Left renal pelvis (tissue), 4 donors: ENCODE results near the gene USP15. TPM values are rescaled to one million over a fixed set of nuclear protein-coding genes. Genes with fewer than 3 reads are reported as not detected.

Source experiments
- DNase-seq, 4 donors: peaks; one replicate each; pipeline ENCODE4 v3.0.0-alpha.2; 2013; ENCODE audit warnings: low read depth in 4 of 4, low spot score in 3 of 4
- polyA plus RNA-seq, 4 donors: library from polyadenylated mRNA; unstranded; fragments of 120-200 nt; gene quantifications; one replicate each; pipeline ENCODE4 v1.2.1, GENCODE V29; 2013; ENCODE audit not compliant: insufficient read length in 4 of 4

USP15 gene
- polyA plus RNA-seq, 4 donors = 42.6 to 51.6 (median 50.0) TPM

- no peak for DNase-seq
These were observed 18.9 kb downstream of the USP15 start for GRCh38 chr12:62279058-62279457.

GRCh38 chr12:62279961-62280360 lies 19.8 kb downstream of the USP15 start:
- DNase-seq = no peak

DNA sequence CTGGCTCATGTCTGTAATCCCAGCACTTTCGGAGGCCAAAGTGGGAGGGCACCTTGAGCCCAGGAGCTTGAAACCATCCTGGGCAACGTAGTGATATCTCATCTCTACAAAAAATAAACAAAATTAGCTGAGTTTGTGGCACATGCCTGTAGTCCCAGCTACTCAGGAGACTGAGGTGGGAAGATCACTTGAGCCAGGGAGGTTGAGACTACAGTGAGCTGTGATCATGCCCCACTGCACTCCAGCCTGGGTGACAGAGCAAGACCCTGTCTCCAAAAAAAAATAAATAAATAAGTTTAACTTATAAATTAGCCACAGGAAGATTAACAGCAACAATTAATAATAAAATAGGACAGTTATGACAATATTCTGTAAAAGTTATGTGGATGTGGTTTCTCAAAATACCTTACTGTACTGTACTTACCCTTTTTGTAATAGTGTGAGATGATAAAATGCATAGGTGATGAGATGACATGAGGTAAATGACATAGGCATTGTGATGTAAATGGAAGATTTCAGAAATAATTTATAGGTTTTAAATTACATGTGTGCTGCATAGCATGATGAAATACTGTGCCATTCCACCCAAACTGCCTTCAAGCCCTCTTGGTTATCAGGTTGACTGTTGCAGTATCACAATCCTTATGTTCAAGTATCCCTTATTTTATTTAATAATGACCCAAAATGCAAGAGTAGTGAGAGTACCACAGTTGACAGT lies 22.0 kb downstream of the USP15 start:
- no peak for DNase-seq

DNA sequence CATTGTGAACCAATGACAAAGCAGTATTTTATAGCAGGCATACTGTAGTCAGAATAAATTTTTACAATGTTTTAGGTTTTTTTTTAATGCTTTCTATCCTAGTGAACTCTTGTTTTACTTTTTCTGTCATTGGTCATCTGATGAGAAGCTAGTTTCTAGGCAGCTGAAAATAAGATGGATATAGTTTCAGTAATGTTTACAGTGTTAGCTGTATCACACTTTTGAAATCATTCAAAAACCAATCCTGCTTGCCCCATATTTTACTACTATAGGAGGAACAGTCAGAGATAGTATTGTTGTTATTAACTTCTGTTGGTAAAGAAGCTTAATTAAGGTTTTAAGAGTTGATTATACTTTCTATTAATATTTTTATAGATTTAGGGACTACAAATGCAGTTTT lies 24.5 kb downstream of the USP15 start:
- DNase-seq = no peak

DNA sequence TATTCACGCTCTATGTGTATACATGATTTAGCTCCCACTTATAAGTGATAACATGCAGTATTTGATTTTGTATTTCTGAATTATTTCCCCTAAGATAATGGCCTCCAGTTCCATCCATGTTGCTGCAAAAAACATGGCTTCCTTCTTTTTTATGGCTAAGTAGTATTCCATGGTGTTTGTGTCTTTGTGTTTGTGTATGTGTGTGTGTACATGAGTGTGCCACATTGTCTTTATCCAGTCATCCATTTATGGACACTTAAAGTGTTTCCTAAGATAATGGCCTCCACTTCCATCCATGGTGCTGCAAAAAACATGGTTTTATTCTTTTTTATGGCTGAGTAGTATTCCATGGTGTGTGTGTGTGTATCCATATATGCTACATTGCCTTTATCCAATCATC lies 25.1 kb downstream of the USP15 start:
- DNase-seq = no peak

GRCh38 chr12:62288328-62288727 lies 28.1 kb downstream of the USP15 start:
- no peak for DNase-seq

GRCh38 chr12:62290846-62291245 lies 30.6 kb downstream of the USP15 start:
- no peak for DNase-seq

GRCh38 chr12:62291864-62292760 lies 31.9 kb downstream of the USP15 start:
- no peak for DNase-seq

GRCh38 chr12:62292761-62293344 lies 32.6 kb downstream of the USP15 start:
- no peak for DNase-seq

GRCh38 chr12:62294378-62294777 lies 34.2 kb downstream of the USP15 start:
- no peak for DNase-seq

GRCh38 chr12:62296001-62296400 lies 35.8 kb downstream of the USP15 start:
- DNase-seq = no peak

- no peak for DNase-seq
These were observed 37.1 kb downstream of the USP15 start for GRCh38 chr12:62297321-62297720.

- no peak for DNase-seq
These were observed 39.4 kb downstream of the USP15 start for GRCh38 chr12:62299617-62300016.

GRCh38 chr12:62301080-62301798 lies 41.0 kb downstream of the USP15 start:
- DNase-seq = no peak

DNA sequence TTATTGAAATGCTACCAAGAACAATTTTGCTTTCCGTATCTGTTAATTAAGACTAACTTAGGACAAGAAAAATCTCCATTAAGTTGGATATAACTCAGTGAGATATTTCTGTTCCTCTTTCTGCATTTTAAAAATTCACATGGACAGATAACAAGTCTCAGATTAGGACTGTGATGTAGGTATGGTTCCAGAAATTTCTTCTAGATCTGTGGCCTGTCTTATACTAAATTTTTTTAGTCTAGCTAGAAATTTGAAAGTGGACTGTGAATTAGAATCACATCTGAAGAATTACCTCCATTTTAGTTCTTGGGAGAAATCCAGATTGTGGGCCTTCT lies 41.6 kb downstream of the USP15 start:
- DNase-seq = no peak

- DNase-seq = no peak
These were observed 44.4 kb downstream of the USP15 start for GRCh38 chr12:62304560-62304959.

DNA sequence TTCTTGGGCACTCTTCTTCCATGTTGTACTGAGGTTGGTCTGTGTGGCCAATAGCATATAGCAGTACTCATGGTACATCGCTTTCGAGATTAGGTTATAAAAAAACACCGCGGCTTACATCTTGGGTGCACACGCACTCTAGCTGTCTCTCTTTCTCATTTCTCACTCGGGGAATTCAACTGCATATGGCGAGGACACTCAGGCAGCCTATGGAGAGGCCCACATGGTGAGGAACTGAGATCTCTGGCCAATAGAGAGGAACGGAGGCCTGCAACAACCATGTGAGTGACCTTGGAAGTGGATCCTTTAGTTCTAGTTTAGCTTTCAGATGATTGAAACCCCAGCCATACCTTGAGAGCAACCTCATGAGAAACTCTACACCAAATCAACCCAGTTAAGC lies 45.6 kb downstream of the USP15 start:
- no peak for DNase-seq

GRCh38 chr12:62306569-62307530 lies 46.6 kb downstream of the USP15 start:
- DNase-seq = no peak

DNA sequence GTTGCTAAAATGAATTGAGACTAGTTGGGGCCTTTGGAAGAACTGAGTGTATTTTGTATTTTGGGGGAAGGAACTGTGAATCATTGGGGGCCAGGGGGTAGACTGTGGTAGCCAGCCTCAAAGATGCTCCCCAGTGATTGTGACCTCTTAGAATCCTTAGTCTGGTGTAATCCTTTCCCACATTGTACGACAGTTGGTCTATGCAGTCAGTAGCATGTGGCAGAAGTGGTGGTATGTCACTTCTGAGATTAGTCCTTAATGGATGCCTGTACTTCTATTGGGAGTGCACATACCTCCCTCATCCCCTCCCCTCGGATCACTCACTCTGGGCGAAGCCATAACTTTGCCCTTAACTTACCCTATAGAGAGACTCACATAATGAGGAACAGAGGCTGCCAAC lies 48.0 kb downstream of the USP15 start:
- DNase-seq = no peak
